HG02885 (cell line): ENCODE results near the gene EIF4E1B.
A peak's percentile ranks its signal among the peaks of the same experiment; 100 is the strongest.

Source experiments
- ATAC-seq: cut with Tn5 transposase; IDR thresholded peaks from one replicate; pipeline ENCODE4 v1.9.1; 2021; ENCODE audit warnings: mild to moderate bottlenecking; ENCODE audit not compliant: unreplicated experiment, poor library complexity

EIF4E1B gene

GRCh38 chr5:176660860-176661641 is 30.6 kb downstream of the EIF4E1B start:
- ATAC-seq: peak; percentile 72

- no peak for ATAC-seq
Observed at GRCh38 chr5:176661676-176662075, 31.2 kb downstream of the EIF4E1B start.

- no peak for ATAC-seq
Observed at GRCh38 chr5:176662371-176663333, 32.2 kb downstream of the EIF4E1B start.

GRCh38 chr5:176663566-176663965 is 33.1 kb downstream of the EIF4E1B start:
- ATAC-seq: no peak

GRCh38 chr5:176664479-176664878 is 34.0 kb downstream of the EIF4E1B start:
- no peak for ATAC-seq

- no peak for ATAC-seq
Observed at GRCh38 chr5:176664886-176665285, 34.4 kb downstream of the EIF4E1B start.

- ATAC-seq: no peak
Observed at GRCh38 chr5:176665517-176665916, 35.0 kb downstream of the EIF4E1B start.

- ATAC-seq: no peak
Observed at GRCh38 chr5:176667637-176668036, 37.2 kb downstream of the EIF4E1B start.

- ATAC-seq: no peak
Observed at GRCh38 chr5:176670449-176670848, 40.0 kb downstream of the EIF4E1B start.

- ATAC-seq: no peak
Observed at GRCh38 chr5:176671399-176671798, 40.9 kb downstream of the EIF4E1B start.

GRCh38 chr5:176671890-176672747 is 41.6 kb downstream of the EIF4E1B start:
- ATAC-seq: no peak

- no peak for ATAC-seq
Observed at GRCh38 chr5:176673651-176674583, 43.4 kb downstream of the EIF4E1B start.

GRCh38 chr5:176674799-176675198 is 44.3 kb downstream of the EIF4E1B start:
- no peak for ATAC-seq

- ATAC-seq: no peak
Observed at GRCh38 chr5:176675676-176676360, 45.3 kb downstream of the EIF4E1B start.

GRCh38 chr5:176676361-176676824 is 45.9 kb downstream of the EIF4E1B start:
- no peak for ATAC-seq

GRCh38 chr5:176677209-176677939 is 46.9 kb downstream of the EIF4E1B start:
- ATAC-seq: no peak

- ATAC-seq: no peak
Observed at GRCh38 chr5:176678584-176678983, 48.1 kb downstream of the EIF4E1B start.
